Ascending aorta (tissue), 2 donors: Measurements from ENCODE around the gene DNAJB8. TPM values are rescaled to one million over a fixed set of nuclear protein-coding genes. Genes with fewer than 3 reads are reported as not detected.

Experiments
- DNase-seq, 2 donors: peaks; one replicate each; pipeline ENCODE4 v3.0.0-alpha.2; 2019; ENCODE audit warnings: low spot score in 2 of 2
- H3K27ac ChIP-seq, 2 donors: fragments of 200-600 bp; sonication (generic); one replicate each; pipeline ENCODE4 v1.5.1; 2016 to 2017; ENCODE audit warnings: mild to moderate bottlenecking in 1 of 2
- H3K27me3 ChIP-seq: fragments of 200-600 bp; sonication (generic); one replicate; pipeline ENCODE4 v1.5.1; 2017
- H3K36me3 ChIP-seq, 2 donors: fragments of 200-600 bp; sonication (generic); one replicate each; pipeline ENCODE4 v1.5.1; 2016
- H3K4me1 ChIP-seq, 2 donors: fragments of 200-600 bp; sonication (generic); one replicate each; pipeline ENCODE4 v1.5.1; 2016 to 2017; ENCODE audit warnings: mild to moderate bottlenecking in 1 of 2
- H3K4me3 ChIP-seq, 2 donors: fragments of 200-600 bp; sonication (generic); one replicate each; pipeline ENCODE4 v1.5.1; 2016 to 2017; ENCODE audit warnings: mild to moderate bottlenecking in 1 of 2
- H3K9me3 ChIP-seq, 2 donors: fragments of 200-600 bp; sonication (generic); one replicate each; pipeline ENCODE4 v1.5.1; 2016
- CTCF ChIP-seq, 3 experiments: fragments of 200-600 bp in 2 of 3; fragments of 450-650 bp in 1 of 3; sonication (generic) in 2 of 3; IDR thresholded peaks; one replicate each; pipeline ENCODE4 v1.5.1; 2016 to 2019; ENCODE audit warnings: antibody characterized with exemption in 3 of 3, mild to moderate bottlenecking in 1 of 3, moderate library complexity in 1 of 3
- intact Hi-C: fragments of 100-400 bp; cut with DNase I; formaldehyde crosslinking; loops from one replicate; pipeline ENCODE4 v1.15.1; 2023
- total RNA-seq: library from RNA; depleted of rRNA; stranded (reverse); fragments of >200 nt; gene quantifications from one replicate; pipeline ENCODE4 v1.1.0, GENCODE V29; 2016

DNAJB8 gene
- total RNA-seq, 1 donor from 2014 or later, result not detected

- no peaks in the 10 kb centered on the region for H3K27me3 ChIP-seq
- H3K4me3 ChIP-seq, result no peak overlapping the region
- no peak overlapping the region for H3K27ac ChIP-seq
- H3K36me3 ChIP-seq, result no peaks in the 10 kb centered on the region
- TF ChIP-seq CTCF (IDR thresholded peaks at IDR 0.05), result no peak
- no peaks in the 10 kb centered on the region for H3K9me3 ChIP-seq
- intact Hi-C loops, result no loop called here
- no peak for DNase-seq
- no peaks in the 10 kb centered on the region for H3K4me1 ChIP-seq
These were observed 24.6 kb downstream of the DNAJB8 start for GRCh38 chr3:128442070-128442469.

- Histone ChIP-seq H3K9me3 (no peaks in the 10 kb centered on the region), H3K27ac (no peak overlapping the region), H3K36me3 (no peaks in the 10 kb centered on the region), H3K4me1 (no peaks in the 10 kb centered on the region), H3K27me3 (no peaks in the 10 kb centered on the region), H3K4me3 (no peak overlapping the region)
- no peak for DNase-seq
- intact Hi-C loops, result no loop called here
- no peak for TF ChIP-seq CTCF (IDR thresholded peaks at IDR 0.05)
These were observed 27.5 kb downstream of the DNAJB8 start for GRCh38 chr3:128439226-128439625.

- no peak overlapping the region for H3K27ac ChIP-seq
- intact Hi-C loops, result no loop called here
- H3K36me3 ChIP-seq, result no peaks in the 10 kb centered on the region
- no peaks in the 10 kb centered on the region for H3K27me3 ChIP-seq
- no peak for TF ChIP-seq CTCF (IDR thresholded peaks at IDR 0.05)
- H3K4me3 ChIP-seq, result no peak overlapping the region
- H3K9me3 ChIP-seq, result no peaks in the 10 kb centered on the region
- no peak for DNase-seq
- no peaks in the 10 kb centered on the region for H3K4me1 ChIP-seq
These were observed 28.1 kb downstream of the DNAJB8 start for GRCh38 chr3:128438488-128439072.

- Histone ChIP-seq H3K36me3 (no peaks in the 10 kb centered on the region), H3K27ac (no peak overlapping the region), H3K4me3 (no peak overlapping the region), H3K9me3 (no peaks in the 10 kb centered on the region), H3K4me1 (peaks cover 0 to 8% of the 10 kb centered on the region in 2 donors), H3K27me3 (peaks cover 5% of the 10 kb centered on the region)
- no peak for TF ChIP-seq CTCF (IDR thresholded peaks at IDR 0.05)
- DNase-seq, result no peak
- intact Hi-C loops, result no loop called here
These were observed 30.5 kb downstream of the DNAJB8 start for GRCh38 chr3:128436214-128436613.

GRCh38 chr3:128435561-128435960, 31.1 kb downstream of the DNAJB8 start:
- DNase-seq, result no peak
- intact Hi-C loops, result no loop called here
- H3K27me3 ChIP-seq, result peaks cover 5% of the 10 kb centered on the region
- no peaks in the 10 kb centered on the region for H3K9me3 ChIP-seq
- TF ChIP-seq CTCF (IDR thresholded peaks at IDR 0.05), result no peak
- H3K27ac ChIP-seq, result no peak overlapping the region
- H3K4me3 ChIP-seq, result no peak overlapping the region
- H3K4me1 ChIP-seq, result peaks cover 0 to 8% of the 10 kb centered on the region in 2 donors
- no peaks in the 10 kb centered on the region for H3K36me3 ChIP-seq

- Histone ChIP-seq H3K4me1 (peaks cover 0 to 8% of the 10 kb centered on the region in 2 donors), H3K27me3 (peaks cover 5% of the 10 kb centered on the region), H3K4me3 (no peak overlapping the region), H3K36me3 (no peaks in the 10 kb centered on the region), H3K27ac (no peak overlapping the region), H3K9me3 (no peaks in the 10 kb centered on the region)
- TF ChIP-seq CTCF (IDR thresholded peaks at IDR 0.05), result no peak
- intact Hi-C loops, result no loop called here
- no peak for DNase-seq
These were observed 31.6 kb downstream of the DNAJB8 start for GRCh38 chr3:128435058-128435457.
